ENCODE measurements around the gene EEIG1.

DNA sequence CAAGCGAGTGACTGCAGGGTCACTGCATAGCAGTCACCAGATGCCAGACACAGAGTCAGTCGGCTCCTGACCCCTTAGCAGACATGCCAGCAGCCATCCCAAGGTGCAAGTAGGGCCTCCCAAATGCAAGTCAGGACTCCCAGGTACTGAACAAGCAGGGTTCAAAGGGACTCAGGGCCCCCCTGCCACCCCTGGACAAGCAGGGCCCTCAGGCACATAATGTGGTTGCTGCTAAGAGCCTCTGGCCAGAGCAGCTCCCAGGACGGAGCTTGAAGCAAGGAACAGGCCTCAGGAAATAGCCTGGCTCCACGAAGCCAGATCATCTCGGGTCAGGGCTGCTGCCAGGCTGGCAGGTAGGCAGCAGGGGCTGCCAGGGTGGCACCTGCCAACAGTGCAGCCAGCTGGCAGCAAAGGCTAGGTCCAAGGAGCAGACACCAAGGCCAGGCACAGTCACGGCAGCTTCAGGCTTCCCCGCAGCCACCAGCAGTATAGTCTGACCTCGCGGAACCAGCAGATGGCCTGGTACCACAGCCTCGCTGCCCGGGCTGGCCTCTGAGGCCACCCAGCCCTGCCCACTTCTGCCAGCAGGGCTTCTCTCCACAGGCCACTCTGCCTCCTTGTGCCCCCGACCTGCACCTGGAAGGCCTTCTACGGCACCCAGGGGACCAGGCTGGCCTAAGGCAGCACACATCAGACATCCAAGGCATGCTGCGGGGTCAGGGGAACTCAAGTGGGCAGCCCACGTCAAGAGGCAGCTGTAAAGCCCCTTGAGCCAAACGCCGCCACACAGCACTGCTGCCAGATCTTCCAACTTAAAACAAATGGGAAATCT, 7.4 kb downstream of the EEIG1 start:
- TF ChIP-seq POLR2AphosphoS5 (IDR thresholded peaks at IDR 0.05; ENCODE audit: low read depth): no peak
- TF ChIP-seq, protein P1, sequence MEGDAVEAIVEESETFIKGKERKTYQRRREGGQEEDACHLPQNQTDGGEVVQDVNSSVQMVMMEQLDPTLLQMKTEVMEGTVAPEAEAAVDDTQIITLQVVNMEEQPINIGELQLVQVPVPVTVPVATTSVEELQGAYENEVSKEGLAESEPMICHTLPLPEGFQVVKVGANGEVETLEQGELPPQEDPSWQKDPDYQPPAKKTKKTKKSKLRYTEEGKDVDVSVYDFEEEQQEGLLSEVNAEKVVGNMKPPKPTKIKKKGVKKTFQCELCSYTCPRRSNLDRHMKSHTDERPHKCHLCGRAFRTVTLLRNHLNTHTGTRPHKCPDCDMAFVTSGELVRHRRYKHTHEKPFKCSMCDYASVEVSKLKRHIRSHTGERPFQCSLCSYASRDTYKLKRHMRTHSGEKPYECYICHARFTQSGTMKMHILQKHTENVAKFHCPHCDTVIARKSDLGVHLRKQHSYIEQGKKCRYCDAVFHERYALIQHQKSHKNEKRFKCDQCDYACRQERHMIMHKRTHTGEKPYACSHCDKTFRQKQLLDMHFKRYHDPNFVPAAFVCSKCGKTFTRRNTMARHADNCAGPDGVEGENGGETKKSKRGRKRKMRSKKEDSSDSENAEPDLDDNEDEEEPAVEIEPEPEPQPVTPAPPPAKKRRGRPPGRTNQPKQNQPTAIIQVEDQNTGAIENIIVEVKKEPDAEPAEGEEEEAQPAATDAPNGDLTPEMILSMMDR (IDR thresholded peaks at IDR 0.05; ENCODE audit: insufficient read depth, low read length): no peak
- TF ChIP-seq GABPA (IDR thresholded peaks at IDR 0.05; ENCODE audit: low read depth): no peak
- TF ChIP-seq, protein P2, sequence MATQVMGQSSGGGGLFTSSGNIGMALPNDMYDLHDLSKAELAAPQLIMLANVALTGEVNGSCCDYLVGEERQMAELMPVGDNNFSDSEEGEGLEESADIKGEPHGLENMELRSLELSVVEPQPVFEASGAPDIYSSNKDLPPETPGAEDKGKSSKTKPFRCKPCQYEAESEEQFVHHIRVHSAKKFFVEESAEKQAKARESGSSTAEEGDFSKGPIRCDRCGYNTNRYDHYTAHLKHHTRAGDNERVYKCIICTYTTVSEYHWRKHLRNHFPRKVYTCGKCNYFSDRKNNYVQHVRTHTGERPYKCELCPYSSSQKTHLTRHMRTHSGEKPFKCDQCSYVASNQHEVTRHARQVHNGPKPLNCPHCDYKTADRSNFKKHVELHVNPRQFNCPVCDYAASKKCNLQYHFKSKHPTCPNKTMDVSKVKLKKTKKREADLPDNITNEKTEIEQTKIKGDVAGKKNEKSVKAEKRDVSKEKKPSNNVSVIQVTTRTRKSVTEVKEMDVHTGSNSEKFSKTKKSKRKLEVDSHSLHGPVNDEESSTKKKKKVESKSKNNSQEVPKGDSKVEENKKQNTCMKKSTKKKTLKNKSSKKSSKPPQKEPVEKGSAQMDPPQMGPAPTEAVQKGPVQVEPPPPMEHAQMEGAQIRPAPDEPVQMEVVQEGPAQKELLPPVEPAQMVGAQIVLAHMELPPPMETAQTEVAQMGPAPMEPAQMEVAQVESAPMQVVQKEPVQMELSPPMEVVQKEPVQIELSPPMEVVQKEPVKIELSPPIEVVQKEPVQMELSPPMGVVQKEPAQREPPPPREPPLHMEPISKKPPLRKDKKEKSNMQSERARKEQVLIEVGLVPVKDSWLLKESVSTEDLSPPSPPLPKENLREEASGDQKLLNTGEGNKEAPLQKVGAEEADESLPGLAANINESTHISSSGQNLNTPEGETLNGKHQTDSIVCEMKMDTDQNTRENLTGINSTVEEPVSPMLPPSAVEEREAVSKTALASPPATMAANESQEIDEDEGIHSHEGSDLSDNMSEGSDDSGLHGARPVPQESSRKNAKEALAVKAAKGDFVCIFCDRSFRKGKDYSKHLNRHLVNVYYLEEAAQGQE (IDR thresholded peaks at IDR 0.05; ENCODE audit: insufficient replicate concordance, low read depth): no peak
- no peak for TF ChIP-seq SPI1 (IDR thresholded peaks at IDR 0.05; ENCODE audit: borderline replicate concordance, low read depth)

Data from HL-60 (cell line).